T-helper 17 cell (primary cell): ENCODE measurements around the gene DNASE1. TPM values are rescaled to one million over a fixed set of nuclear protein-coding genes. Genes with fewer than 3 reads are reported as not detected.
A peak's percentile ranks its signal among the peaks of the same experiment; 100 is the strongest.
"Not testable (repeated sequence)": the region's sequence is repeated elsewhere in the genome, so short reads cannot be mapped to it uniquely, and the experiment has no call there.

Source experiments
- ATAC-seq: fragments of 150-1000 bp; cut with Tn5 transposase; 2 replicates; pipeline ENCODE4 v1.10.0; 2021; ENCODE audit warnings: mild to moderate bottlenecking, moderate library complexity
- DNase-seq, 3 donors: peaks; one replicate each; pipeline versions ENCODE4 v3.0.0 to v3.0.0-alpha.2; 2020 to 2021
- H3K9me3 ChIP-seq: one replicate; pipeline ENCODE4 v1.7.0; 2013; ENCODE audit warnings: low read length, mild to moderate bottlenecking; ENCODE audit not compliant: control insufficient read depth, poor library complexity, severe bottlenecking
- H3K27ac Mint-ChIP-seq: one replicate; pipeline ENCODE4 v1.8.0; 2022; ENCODE audit warnings: mild to moderate bottlenecking, moderate library complexity, mixed read lengths
- H3K27me3 Mint-ChIP-seq: one replicate; pipeline ENCODE4 v1.8.0; 2022; ENCODE audit warnings: mixed read lengths
- H3K36me3 Mint-ChIP-seq: one replicate; pipeline ENCODE4 v1.8.0; 2022; ENCODE audit warnings: low read depth, mixed read lengths
- H3K4me1 Mint-ChIP-seq: one replicate; pipeline ENCODE4 v1.8.0; 2022; ENCODE audit warnings: mild to moderate bottlenecking, mixed read lengths
- H3K4me3 Mint-ChIP-seq: one replicate; pipeline ENCODE4 v1.8.0; 2022; ENCODE audit warnings: mild to moderate bottlenecking, moderate library complexity, mixed read lengths
- total RNA-seq, 4 donors: library from RNA in 2 of 4; stranded (reverse) in 2 of 4; gene quantifications; one replicate each; pipeline ENCODE4 v1.2.3 and lab custom pipeline; 2022 to 2026

DNASE1 gene
- total RNA-seq, 2 donors from 2014 or later = 19.6 to 21.5 TPM

DNA sequence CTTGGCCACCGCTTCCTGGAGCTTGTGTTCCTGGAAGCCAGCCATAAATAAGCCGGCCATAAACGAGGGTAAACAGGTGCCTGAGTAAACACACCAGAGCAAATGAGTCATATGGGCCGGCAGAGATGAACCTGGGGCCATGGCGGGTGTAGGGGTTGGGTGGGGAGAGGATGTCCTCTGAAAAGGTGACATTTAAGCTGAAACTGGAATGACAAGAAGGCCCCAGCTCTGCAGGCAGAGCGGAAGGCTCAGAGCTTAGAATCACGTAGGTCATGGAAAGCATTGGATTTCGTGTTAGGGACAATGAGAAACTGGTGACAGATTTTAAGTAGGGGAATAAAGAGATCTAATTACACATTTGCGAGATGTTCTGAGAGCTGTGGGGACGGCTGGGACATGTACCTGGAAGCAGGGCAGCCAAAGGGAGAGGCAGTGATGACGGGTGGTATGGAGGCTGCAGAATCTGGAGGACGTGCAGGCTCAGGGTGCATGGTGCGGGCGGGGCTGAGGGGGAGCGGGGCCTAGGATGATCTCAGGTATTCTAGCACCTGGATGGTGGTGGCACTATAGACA lies 8.1 kb upstream of the DNASE1 start:
- no peaks in the 10 kb centered on the region for H3K9me3 ChIP-seq
- H3K36me3 Mint-ChIP-seq = no peaks in the 10 kb centered on the region
- no peak overlapping the region for H3K27ac Mint-ChIP-seq
- peaks cover 2% of the 10 kb centered on the region for H3K4me1 Mint-ChIP-seq
- no peaks in the 10 kb centered on the region for H3K27me3 Mint-ChIP-seq
- H3K4me3 Mint-ChIP-seq = no peak overlapping the region
- DNase-seq = no peak
- no peak for ATAC-seq

DNA sequence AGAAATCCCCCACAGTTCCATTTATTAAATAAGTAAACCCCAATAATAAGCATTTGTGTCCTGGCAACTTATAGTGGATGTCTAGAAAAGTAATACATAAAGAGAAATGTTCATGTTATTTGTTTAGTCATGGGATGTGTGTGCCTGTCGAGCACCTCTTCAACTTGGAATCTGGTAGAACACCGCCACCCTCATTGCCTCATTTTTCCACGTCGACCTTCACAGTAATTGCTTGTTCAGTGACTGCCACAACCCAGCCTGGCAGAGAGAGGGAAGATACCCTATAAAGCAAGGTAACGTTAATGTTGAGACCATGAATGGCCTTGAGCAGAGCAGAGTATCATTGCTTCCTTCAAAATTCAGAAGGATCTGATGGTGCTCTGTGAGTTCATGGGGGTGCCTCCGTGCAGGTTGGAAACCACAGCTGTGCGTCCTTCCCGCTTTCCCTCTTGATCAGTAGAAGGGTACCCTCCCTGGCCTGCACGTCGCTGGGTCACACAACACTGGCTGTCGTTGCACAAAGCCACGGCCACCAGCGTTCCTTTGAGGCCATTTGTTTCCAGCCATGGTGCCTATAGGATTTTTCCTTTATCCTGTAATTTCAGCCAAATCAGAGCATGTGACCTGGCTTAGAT lies 3.7 kb upstream of the DNASE1 start:
- no peaks in the 10 kb centered on the region for H3K9me3 ChIP-seq
- H3K4me1 Mint-ChIP-seq = peaks cover 10% of the 10 kb centered on the region
- no peaks in the 10 kb centered on the region for H3K36me3 Mint-ChIP-seq
- H3K27ac Mint-ChIP-seq = peak overlapping the region; percentile 21
- no peak for ATAC-seq
- H3K27me3 Mint-ChIP-seq = no peaks in the 10 kb centered on the region
- DNase-seq = no peak
- H3K4me3 Mint-ChIP-seq = no peak overlapping the region

DNA sequence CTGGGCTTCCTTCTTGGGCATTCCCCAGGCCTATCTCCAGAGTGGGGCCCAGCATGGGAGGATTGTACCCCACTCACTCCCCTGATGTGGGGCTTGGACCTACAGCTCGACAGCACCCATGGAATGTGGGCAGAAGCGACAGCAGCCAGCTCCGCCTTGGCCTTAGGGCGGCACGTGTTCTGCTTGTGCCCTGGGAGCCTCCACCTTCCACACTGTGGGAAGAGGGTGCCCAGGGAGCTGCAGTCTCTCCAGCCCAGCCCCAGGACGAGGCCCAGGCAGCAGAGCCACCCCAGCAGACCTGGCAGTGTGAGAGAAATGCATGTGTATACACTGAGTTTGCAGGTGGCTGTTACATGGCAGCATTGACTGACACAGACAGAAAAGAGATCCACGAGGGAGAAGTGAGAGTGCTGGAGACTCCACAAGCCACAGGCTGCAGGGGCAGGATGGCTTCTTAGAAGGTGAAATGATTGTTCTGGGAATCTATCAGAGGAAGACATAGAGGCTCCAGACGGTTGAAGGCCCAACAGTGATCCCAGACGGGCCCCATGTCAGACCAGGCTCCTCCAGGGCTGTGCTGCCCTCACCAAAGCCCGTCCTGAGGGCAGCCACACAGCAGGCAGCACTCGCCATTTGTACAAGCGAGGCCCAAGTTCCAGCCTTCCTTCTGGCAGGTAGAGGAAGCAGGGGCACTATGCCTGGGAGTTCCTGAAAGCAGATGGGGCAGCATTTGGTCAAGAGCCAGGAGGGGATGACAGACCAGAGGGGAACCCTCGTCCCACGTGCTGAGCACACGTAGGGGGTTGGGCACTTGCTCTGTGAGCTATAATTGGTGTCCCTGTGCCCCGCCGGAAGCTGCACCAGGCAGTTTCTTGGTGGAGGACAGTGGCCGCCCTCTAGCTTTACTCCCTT lies 2.8 kb upstream of the DNASE1 start:
- H3K4me1 Mint-ChIP-seq = peaks cover 7% of the 10 kb centered on the region
- no peaks in the 10 kb centered on the region for H3K36me3 Mint-ChIP-seq
- peak overlapping the region; percentile 21 for H3K27ac Mint-ChIP-seq
- DNase-seq = no peak
- H3K4me3 Mint-ChIP-seq = no peak overlapping the region
- no peak for ATAC-seq
- no peaks in the 10 kb centered on the region for H3K9me3 ChIP-seq
- no peaks in the 10 kb centered on the region for H3K27me3 Mint-ChIP-seq

DNA sequence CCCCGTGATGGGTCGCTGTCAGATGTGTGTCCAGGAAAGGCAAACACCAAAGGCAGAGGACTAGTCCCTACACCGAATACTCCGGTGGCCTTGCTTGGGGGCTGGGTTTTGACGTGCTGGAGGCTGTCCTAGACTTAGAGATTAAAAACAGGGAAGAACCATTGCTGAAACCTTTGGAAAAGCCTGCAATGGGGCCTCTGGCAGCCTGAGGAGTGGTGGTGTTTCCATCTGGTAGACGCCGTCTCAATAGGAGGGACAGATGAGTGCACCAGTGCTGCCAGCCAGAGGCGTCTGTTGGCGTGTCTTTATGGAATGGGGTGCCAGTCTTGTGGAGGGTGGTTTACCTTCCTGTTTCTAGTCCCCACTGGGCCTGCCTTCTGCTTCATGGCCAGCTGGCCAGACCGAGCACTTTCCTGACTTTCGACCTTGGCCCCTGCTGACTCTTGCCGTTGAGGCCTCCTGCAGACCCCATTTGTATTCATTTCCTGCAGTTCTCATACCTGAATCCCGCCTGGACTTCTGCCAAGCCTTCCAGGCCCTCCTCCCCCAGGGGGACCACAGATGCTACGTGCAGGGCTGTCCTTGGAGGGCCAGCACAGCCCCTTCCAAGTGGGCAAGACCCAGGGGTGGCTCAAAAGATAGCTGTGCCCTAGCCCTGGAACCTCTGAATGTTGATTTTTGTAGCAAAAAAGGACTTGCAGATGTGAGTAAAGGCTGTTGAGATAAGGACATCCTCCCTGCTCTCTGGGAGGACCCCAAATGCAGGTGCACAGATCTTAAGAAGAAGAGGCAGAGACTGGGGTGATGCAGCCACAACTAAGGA lies 1.9 kb upstream of the DNASE1 start:
- Mint-ChIP-seq H3K4me1 (peaks cover 7% of the 10 kb centered on the region), H3K27me3 (no peaks in the 10 kb centered on the region), H3K4me3 (no peak overlapping the region), H3K27ac (no peak overlapping the region), H3K36me3 (no peaks in the 10 kb centered on the region)
- no peak for DNase-seq
- no peaks in the 10 kb centered on the region for H3K9me3 ChIP-seq
- ATAC-seq = no peak

DNA sequence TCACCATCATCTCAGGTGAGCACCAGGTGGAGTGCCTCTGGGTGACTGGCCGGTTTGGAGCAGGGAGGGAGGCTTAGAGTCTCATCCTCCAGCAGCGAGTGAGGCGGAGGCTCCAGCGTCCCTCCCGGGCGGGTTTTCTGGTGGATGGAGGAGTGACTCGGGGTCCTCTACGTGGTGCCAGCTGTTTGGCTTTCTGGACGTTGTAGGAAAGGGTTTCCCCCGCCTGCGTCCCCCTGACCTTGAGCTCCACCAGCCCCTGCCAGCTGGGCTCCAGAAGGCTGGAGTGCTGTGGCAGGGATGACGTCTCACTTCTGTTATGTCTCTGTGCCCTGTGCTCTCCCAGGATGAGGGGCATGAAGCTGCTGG lies 522 bp downstream of the DNASE1 start:
- H3K4me1 Mint-ChIP-seq = peaks cover 10% of the 10 kb centered on the region
- H3K27me3 Mint-ChIP-seq = no peaks in the 10 kb centered on the region
- no peak overlapping the region for H3K27ac Mint-ChIP-seq
- no peaks in the 10 kb centered on the region for H3K9me3 ChIP-seq
- DNase-seq (no peak), ATAC-seq (no peak)
- no peaks in the 10 kb centered on the region for H3K36me3 Mint-ChIP-seq
- no peak overlapping the region for H3K4me3 Mint-ChIP-seq

DNA sequence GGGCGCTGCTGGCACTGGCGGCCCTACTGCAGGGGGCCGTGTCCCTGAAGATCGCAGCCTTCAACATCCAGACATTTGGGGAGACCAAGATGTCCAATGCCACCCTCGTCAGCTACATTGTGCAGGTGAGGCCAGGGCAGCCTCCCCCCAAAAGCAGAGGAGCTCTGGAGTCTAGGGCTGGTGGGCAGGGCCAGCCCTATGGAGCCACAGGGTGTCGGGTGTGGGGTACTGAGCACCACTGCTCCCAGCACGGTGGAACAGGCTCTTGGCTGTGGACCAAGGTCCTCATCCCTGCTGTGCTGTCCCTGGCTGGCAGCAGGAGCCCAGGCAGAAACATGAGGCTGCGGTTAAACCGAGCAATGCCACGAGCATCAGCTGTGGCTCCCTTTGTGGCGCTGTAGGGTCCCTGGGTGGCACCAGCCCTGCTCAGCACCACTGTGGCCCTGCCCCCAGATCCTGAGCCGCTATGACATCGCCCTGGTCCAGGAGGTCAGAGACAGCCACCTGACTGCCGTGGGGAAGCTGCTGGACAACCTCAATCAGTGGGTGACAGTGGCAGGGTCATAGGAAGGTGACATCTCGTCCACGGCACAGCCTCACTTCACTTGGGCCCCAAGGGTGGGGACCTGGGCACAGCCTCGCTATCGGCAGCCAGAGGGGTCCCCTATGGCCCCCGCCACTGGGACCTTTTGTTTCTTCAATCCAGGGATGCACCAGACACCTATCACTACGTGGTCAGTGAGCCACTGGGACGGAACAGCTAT lies 1.1 kb downstream of the DNASE1 start:
- H3K27ac Mint-ChIP-seq = no peak overlapping the region

DNA sequence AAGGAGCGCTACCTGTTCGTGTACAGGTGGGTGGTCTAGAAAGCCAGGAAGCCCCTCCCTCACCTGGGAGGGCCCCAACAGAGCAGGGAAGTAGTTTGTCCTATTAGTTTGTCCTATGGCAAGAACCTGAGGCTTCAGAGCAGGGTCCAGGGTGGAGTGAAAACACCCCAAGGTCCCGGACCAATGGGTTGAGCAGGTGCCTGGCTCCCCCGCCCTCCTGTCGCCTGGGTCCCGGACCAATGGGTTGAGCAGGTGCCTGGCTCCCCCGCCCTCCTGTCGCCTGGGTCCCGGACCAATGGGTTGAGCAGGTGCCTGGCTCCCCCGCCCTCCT lies 1.6 kb downstream of the DNASE1 start:
- not testable (repeated sequence) for H3K9me3 ChIP-seq, DNase-seq, H3K4me1 Mint-ChIP-seq, H3K4me3 Mint-ChIP-seq, H3K27ac Mint-ChIP-seq, H3K36me3 Mint-ChIP-seq, ATAC-seq, H3K27me3 Mint-ChIP-seq

More for the DNA sequence above, 1.1 kb downstream of the DNASE1 start:
- no peak for DNase-seq
- Mint-ChIP-seq H3K27me3 (no peaks in the 10 kb centered on the region), H3K4me3 (no peak overlapping the region), H3K4me1 (peaks cover 10% of the 10 kb centered on the region), H3K36me3 (no peaks in the 10 kb centered on the region)
- no peaks in the 10 kb centered on the region for H3K9me3 ChIP-seq
- no peak for ATAC-seq

DNA sequence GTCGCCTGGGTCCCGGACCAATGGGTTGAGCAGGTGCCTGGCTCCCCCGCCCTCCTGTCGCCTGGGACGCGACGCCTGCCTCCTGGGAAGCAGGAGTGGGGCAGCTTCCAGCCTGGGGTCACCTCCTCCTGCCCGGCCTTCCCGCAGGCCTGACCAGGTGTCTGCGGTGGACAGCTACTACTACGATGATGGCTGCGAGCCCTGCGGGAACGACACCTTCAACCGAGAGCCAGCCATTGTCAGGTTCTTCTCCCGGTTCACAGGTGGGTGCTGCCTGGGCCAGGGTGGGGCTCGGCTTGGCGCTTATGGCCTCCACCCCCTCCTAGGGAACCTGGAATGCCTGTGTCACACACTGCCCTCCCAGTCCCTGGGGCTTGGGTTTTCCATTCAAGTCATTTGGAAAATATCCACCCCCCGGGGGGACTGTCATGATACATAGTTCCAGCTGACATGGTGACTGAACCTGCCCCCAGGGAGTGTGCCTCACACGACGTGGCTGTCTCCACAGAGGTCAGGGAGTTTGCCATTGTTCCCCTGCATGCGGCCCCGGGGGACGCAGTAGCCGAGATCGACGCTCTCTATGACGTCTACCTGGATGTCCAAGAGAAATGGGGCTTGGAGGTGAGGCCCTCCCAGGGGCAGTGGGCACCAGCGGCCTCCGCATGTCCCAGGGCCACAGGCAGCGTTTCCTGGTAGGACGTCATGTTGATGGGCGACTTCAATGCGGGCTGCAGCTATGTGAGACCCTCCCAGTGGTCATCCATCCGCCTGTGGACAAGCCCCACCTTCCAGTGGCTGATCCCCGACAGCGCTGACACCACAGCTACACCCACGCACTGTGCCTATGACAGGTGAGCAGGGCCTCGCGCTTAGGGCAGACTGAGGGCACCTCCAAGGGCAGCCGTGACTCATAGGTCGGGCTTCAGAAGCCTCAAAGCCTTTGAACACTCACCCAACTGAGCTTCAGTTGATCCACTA lies 2.3 kb downstream of the DNASE1 start:
- H3K9me3 ChIP-seq = no peaks in the 10 kb centered on the region
- no peak overlapping the region for H3K4me3 Mint-ChIP-seq
- H3K27me3 Mint-ChIP-seq = no peaks in the 10 kb centered on the region
- peaks cover 2% of the 10 kb centered on the region for H3K36me3 Mint-ChIP-seq
- DNase-seq (no peak), ATAC-seq (no peak)
- peak overlapping the region; percentile 74 for H3K27ac Mint-ChIP-seq
- peaks cover 7% of the 10 kb centered on the region for H3K4me1 Mint-ChIP-seq

DNA sequence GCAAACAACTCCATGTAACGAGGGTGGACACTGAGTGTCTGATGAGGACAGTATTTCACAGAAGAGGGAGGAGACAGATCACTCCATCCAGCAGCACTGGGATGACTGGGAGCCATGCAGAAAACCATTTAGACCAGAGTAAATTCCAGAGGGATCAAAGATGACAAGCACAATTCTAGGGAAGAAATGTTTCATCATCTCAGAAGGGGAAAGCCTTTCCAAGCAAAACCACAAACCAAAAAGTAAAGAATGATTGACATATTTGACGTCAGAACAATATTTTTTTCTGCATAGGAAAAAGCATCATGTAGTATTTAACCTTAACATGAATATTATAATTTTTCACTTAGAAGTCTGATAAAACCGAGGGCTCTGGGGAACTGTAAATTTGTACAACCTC lies 4.8 kb downstream of the DNASE1 start:
- DNase-seq = no peak
- peak overlapping the region; percentile 79 for H3K27ac Mint-ChIP-seq
- H3K4me3 Mint-ChIP-seq = no peak overlapping the region
- no peaks in the 10 kb centered on the region for H3K9me3 ChIP-seq
- peaks cover 3% of the 10 kb centered on the region for H3K4me1 Mint-ChIP-seq
- H3K36me3 Mint-ChIP-seq = peaks cover 4% of the 10 kb centered on the region
- H3K27me3 Mint-ChIP-seq = no peaks in the 10 kb centered on the region
- ATAC-seq = no peak

DNA sequence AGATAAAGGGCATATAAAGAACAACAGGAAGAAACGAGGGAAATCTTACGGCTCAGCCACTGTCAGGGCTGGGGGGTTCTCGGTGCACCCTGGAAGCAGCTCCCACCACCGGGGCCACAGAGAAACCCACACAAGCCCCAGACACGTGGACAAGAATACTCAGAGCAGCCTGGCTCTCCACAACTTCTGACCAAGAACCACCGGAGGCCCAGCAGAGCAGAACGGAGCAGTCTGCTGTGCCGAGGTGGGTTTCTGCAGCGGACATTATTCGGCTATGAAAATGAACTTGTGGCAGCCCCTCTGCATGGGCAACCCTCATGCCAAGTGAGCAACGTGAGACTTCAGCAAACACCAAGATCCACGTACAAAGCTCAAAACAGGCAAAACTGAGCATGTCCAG lies 6.8 kb downstream of the DNASE1 start:
- ATAC-seq = no peak
- H3K4me1 Mint-ChIP-seq = peaks cover 11% of the 10 kb centered on the region
- H3K36me3 Mint-ChIP-seq = peaks cover 4% of the 10 kb centered on the region
- no peak for DNase-seq
- no peaks in the 10 kb centered on the region for H3K27me3 Mint-ChIP-seq
- no peak overlapping the region for H3K27ac Mint-ChIP-seq
- no peaks in the 10 kb centered on the region for H3K9me3 ChIP-seq
- H3K4me3 Mint-ChIP-seq = no peak overlapping the region

DNA sequence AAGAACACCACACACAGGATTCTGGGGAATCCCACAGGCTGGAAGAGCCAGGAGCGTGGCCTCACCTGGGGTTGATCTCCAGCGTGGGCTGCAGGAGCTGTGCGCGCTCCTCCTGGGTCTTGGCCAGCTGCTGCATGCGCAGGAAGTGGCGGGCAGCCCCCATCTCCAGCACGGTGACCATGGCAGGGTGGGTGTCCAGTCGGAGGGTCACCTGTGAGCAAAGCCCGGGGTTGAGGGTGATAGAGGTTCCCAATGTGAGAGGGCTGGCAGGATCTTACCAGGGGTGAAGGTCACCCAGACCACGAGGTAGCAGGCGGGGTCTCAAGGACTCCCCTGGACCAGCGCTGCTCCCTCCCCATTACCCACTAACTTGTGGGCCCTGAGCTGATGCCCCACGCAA lies 7.4 kb downstream of the DNASE1 start:
- DNase-seq (no peak), ATAC-seq (no peak)
- no peak overlapping the region for H3K4me3 Mint-ChIP-seq
- peaks cover 11% of the 10 kb centered on the region for H3K4me1 Mint-ChIP-seq
- H3K9me3 ChIP-seq = no peaks in the 10 kb centered on the region
- no peaks in the 10 kb centered on the region for H3K27me3 Mint-ChIP-seq
- H3K27ac Mint-ChIP-seq = no peak overlapping the region
- peaks cover 4% of the 10 kb centered on the region for H3K36me3 Mint-ChIP-seq

DNA sequence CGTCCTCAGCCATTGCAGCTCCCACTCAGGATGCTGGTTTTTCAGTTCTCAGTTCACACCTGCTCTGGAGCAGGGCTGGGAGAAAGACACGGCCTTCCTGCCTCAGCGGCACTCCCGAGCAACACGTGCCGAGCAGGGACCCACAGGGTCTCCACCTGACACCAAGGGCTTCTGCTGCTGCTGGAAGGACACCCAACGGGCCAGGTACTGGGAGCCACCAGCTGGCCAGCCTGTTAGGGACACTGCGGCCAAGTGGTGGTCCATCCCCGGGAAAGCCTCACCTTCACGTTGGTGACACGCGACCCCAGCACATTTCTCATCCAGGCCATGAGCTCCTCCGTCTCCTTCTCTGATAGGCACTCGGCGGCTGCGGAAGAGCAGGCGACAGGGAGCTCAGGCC lies 8.1 kb downstream of the DNASE1 start:
- Mint-ChIP-seq H3K4me1 (peaks cover 11% of the 10 kb centered on the region), H3K36me3 (peaks cover 4% of the 10 kb centered on the region), H3K27ac (no peak overlapping the region), H3K27me3 (no peaks in the 10 kb centered on the region), H3K4me3 (no peak overlapping the region)
- DNase-seq (no peak), ATAC-seq (no peak)
- no peaks in the 10 kb centered on the region for H3K9me3 ChIP-seq
